Measurements from ENCODE around the gene ABCG1.

DNA sequence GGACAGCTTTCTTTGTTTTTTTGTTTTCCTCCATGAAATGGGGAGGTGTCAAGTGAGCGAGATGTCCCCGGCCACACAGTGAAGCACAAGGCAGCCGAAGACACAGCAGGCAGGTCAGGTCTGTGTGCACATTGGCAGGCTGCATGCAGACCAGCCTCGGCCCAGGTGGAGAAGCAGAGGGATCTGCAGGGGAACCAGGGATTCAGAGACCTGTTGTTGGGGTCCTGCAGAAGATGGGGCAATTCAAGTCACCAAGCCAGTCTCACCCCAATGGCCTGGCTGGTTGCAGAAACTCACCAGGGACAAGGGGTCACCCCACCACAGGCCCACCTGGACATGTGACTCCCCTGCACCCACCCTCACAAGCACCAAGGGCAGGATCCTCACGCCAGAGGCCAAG lies 4.0 kb upstream of the ABCG1 start:
- no peak for TF ChIP-seq EP300 (IDR thresholded peaks at IDR 0.05)
- TF ChIP-seq, protein P1, sequence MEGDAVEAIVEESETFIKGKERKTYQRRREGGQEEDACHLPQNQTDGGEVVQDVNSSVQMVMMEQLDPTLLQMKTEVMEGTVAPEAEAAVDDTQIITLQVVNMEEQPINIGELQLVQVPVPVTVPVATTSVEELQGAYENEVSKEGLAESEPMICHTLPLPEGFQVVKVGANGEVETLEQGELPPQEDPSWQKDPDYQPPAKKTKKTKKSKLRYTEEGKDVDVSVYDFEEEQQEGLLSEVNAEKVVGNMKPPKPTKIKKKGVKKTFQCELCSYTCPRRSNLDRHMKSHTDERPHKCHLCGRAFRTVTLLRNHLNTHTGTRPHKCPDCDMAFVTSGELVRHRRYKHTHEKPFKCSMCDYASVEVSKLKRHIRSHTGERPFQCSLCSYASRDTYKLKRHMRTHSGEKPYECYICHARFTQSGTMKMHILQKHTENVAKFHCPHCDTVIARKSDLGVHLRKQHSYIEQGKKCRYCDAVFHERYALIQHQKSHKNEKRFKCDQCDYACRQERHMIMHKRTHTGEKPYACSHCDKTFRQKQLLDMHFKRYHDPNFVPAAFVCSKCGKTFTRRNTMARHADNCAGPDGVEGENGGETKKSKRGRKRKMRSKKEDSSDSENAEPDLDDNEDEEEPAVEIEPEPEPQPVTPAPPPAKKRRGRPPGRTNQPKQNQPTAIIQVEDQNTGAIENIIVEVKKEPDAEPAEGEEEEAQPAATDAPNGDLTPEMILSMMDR (IDR thresholded peaks at IDR 0.05): no peak
- TF ChIP-seq RFX5 (IDR thresholded peaks at IDR 0.05): no peak
- no peak for TF ChIP-seq HDAC2 (IDR thresholded peaks at IDR 0.05)
- TF ChIP-seq PHF8 (IDR thresholded peaks at IDR 0.05; ENCODE audit: borderline replicate concordance, low read depth): no peak
- TF ChIP-seq, protein P2, sequence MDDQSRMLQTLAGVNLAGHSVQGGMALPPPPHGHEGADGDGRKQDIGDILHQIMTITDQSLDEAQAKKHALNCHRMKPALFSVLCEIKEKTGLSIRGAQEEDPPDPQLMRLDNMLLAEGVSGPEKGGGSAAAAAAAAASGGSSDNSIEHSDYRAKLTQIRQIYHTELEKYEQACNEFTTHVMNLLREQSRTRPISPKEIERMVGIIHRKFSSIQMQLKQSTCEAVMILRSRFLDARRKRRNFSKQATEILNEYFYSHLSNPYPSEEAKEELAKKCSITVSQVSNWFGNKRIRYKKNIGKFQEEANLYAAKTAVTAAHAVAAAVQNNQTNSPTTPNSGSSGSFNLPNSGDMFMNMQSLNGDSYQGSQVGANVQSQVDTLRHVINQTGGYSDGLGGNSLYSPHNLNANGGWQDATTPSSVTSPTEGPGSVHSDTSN (IDR thresholded peaks at IDR 0.05): no peak
- TF ChIP-seq RNF2 (IDR thresholded peaks at IDR 0.05; ENCODE audit: borderline replicate concordance, low read depth): no peak
- no peak for TF ChIP-seq HOXA7 (CRISPR knock-in tag; IDR thresholded peaks at IDR 0.05)
- TF ChIP-seq, protein P3, sequence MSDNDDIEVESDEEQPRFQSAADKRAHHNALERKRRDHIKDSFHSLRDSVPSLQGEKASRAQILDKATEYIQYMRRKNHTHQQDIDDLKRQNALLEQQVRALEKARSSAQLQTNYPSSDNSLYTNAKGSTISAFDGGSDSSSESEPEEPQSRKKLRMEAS (IDR thresholded peaks at IDR 0.05): no peak
- TF ChIP-seq MAFK (IDR thresholded peaks at IDR 0.05; ENCODE audit: partially characterized antibody): no peak
- no peak for TF ChIP-seq JUN (IDR thresholded peaks at IDR 0.05)
- TF ChIP-seq RARB (CRISPR knock-in tag; IDR thresholded peaks at IDR 0.05): no peak
